ENCODE data around the gene GTPBP1.

GTPBP1 gene

DNA sequence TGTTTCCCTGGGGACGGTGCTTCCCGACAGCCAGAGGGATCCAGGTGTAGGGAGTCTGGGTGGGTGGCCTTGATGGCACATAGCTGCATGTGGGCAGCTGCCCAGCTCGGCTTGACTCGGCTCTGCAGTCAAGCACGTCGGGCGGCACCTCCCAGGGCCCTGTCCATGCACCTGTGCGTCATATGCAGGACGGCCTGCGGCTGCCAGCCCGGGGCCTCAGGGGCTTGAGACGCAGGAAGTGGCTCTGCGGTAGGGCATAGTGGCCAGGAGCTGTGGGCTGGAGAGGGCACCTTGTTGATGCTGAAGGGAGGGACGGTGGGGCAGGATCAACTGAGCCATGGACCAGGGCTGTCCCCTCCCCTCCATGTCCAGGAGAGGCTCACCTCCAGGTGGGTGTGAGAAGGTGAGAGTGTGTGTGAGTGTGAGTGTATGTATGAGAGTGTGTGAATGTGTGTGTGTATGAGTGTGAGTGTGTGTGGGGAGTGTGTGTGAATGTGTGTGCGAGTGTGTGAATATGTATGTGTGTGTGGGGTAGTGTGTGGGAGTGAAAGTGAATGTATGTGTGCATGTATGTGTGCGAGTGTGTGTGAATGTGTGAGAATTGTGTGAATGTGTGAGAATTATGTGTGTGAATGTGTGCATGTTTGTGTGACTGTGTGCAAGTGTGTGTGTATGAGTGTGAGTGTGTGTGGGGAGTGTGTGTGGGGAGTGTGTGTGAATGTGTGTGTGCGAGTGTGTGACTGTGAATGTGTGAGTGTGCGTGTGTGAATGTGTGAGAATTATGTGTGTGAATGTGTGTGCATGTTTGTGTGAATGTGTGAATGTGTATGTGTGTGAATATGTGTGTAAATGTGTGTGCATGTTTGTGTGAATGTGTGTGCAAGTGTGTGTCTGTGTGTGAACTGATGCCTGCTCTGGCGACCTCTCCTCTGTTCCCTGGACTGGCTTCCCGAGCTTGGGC lies 55.7 kb downstream of the GTPBP1 start:
- DNase-seq (ENCODE audit: low read depth) = no peak

DNA sequence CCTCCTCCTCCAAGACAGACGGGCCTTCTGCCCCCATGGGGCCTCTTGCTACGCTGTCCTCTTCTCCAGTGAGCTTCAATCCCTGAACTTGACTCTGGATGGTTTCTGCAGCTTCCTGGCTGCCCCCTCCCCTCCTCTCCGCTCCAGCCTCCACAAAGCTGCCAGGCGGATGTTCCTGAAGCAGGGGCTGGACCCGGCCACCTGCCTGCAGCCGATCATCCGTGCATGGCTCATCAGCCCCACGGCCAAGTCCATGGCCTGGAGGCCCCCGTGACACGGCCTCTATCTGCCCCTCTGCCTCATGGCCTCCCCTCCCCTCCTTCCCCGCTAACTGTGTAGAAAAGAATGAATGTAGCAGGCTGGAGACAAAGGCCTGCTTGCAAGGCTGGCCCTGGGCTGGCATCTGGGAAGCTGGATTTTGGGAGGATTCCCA lies 56.8 kb downstream of the GTPBP1 start:
- no peak for DNase-seq (ENCODE audit: low read depth)

DNA sequence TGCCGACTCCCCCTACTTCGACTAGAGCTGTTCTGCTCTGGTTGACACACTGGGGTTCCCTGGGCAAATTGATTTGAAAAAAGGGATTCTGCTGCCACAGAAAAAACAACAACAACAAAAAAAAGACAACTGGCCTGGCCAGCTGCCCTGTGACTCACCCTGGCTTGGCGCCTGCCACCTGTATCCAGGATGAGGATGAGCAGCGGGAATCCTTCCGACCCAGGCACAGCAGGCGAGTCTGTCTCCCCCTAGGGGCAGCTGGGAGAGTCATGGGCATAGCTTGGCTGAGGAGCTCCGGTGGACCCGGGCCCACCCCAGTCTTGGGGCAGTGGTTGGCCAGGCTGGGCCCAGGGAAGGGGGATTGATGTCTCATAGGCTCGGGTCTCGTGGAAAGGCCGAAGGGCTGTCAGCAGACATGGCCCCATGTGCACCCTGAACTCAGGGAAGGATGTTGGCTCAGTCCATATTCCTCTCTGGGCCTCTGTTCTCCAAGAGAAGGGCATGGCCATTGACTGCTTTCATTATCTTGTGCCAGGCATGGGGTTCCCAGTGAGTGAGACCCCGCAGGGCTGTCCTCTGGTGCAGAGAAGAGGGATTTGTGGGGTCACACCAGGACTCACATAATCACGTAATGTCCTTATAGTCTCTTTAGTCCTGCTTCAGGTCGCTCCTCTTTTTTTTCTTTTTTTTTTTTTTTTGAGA lies 60.5 kb downstream of the GTPBP1 start:
- DNase-seq (ENCODE audit: low read depth) = no peak

DNA sequence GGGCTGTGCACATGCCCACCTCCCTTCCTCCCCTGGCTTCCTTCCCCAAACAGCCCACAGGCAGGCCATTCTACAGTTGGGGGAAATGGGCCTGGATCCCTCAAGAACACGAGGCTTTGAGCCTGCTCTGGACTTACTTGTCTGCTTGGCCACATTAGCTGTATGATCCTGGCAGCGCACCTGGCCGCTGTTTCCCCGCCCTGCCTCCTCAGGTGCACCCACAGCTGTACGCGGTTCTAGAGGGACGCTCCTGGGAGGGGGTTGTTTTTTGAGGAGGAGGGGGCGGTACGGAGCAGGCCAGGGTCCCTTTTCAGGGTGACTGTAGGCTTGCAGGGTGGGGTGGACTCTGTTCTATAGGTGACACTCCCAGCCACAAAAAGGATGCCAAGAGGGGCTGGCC lies 61.6 kb downstream of the GTPBP1 start:
- DNase-seq (ENCODE audit: low read depth) = no peak

DNA sequence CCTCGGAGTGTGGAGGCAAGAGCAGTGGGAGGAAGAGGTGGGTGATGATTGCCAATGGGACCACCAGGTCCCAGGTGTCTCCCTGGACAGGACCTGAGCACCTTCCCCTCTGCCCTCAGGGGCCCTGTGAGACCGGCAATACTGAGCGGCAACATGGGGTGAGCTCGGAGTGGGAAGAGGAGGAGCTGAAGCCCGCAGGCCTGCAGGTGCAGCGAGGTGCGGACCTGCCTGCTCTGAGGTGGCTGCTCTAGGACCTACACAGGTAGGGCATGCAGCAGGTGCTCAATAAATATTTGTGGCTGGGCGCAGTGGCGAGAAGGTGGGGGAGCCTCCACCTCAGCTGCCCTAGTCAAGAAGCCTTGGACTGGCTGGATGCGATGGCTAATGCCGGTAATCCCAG lies 62.3 kb downstream of the GTPBP1 start:
- DNase-seq (ENCODE audit: low read depth) = no peak

DNA sequence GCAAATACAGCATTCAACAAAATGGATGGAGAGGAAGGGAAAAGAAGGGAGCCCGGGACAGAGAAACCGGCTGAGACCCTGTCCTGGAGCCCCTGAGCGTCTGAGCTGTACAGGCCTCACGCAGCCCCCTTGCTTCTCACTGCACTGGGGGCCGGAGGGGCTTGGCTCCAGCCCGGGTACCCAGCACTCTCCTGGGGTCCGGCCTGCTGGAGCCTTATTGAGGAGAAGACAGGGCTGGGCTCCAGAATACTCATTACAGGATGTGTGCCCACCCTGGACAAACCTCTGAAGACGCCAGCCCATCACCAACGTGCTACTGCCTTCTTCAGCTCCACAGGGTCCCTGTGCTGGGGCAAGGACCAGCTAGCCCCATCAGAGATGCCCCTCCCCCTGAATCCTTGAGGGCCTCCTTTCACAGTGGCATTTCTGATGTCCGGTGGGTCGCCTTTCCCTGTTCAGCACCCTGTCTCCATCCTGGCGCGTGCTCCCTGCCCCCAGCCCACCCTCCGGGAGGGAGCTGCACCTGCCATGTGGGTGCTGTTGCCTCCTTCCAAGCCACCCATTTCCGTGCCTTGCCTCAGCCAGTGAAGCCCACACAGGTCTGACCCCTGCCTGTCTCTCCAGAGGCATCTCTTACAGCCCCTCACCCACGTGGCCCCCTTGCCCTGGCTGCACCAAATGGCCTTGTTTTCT lies 64.7 kb downstream of the GTPBP1 start:
- no peak for DNase-seq (ENCODE audit: low read depth)

DNA sequence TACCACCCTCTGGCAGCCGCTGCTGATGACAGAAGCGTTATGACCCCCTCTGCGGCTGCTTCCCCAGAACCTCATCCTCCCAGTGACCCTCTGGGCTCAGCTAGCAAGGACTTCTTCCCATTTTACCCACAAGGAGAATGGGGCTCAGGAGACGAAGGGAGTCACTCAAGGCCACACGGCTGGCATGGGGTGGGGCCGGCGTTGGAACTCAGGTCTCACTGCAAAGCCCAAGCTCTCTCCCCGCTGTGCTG lies 66.8 kb downstream of the GTPBP1 start:
- DNase-seq (ENCODE audit: low read depth) = no peak

DNA sequence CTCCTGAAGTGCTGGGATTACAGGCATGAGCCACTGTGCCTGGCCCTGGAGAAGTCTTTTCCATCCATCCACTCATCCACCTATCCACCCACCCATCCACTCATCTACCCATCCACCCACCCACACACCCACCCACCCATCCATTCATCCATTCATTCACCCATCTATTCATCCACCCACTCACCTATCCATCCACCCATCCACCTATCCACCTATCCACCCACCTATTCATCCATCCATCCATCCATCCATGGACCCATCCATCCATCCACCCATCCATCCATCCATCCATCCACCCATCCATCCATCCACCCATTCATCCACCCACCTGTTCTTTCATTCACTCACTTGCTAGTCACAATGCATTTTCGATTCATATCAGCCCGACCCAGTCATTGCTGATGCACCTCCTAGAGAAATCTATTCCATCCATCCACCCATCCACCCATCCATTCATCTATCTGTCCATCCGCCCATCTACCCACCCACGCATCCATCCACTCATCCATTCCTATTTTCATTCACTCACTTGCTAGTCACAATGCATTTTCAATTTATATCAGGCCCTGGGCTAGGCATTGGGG lies 67.7 kb downstream of the GTPBP1 start:
- no peak for DNase-seq (ENCODE audit: low read depth)

DNA sequence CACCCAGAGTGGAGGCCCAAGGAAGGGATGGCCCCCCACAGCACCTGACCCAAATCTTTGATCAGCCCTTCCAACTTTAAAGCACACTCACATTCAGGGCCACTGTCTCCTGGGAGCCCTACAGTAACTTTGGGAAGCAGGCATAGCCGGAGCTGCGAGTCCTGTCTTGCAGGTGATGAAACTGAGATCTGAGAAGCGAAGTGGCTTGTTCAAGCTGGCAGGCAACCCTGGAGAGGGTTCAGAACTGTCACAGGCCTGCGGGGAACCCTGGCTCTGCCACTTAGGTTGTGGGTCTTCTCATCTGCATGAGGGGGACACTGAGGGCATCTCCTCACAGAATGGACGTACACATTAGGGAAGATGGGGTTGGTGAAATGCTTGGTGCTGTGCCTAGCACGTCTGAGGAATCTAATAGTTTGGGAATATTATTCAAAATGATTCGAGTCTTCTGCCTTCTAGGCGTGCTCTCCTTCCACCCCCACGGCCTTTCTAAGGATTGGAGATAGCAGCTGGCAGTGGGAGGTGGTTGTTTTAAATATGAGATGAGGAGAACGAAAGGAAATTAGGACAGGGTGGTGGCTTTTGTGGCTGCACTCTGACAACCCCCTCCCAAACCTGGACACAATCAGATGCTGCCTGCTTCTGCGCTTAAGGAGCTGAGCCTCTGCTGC lies 68.9 kb downstream of the GTPBP1 start:
- DNase-seq (ENCODE audit: low read depth) = no peak

DNA sequence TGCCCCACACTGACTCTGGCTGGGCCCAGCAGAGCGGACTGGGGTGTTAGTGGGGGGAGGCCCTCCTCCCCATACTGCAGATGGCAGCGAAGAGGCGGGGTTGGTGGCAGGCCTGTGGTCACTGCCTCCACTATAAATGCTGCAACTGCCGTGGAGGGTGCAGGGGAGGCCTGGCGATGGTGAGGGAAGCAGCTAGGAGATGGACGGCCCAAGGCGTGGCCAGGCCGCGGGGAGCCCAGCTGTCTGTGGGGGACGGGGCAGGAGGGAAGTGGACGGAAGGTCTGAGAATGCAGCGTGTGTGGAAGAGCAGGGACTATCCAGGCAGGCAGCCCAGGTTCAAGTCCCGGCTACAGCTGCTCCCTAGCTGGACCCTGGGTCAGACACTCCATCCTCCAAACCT lies 69.9 kb downstream of the GTPBP1 start:
- DNase-seq (ENCODE audit: low read depth) = no peak

DNA sequence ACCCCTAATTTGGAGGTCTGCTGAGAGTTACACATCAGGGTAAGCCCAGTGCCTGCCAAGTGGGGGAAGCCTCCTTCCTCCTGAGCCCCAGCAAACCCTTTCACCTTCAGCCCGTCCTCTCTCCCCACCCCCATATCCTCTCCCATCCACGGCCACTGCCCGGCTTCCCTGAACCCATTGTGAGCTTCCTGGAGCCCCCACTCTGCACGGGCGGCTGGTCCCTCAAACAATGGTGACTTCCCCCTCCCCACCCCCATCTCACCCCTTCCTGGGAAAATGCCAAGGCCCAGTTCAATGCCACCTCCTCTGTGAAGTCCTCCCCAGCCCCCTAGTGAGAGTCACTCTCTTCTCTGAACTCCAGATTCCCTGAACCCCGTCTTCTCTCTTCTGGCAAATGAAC lies 70.3 kb downstream of the GTPBP1 start:
- no peak for DNase-seq (ENCODE audit: low read depth)

DNA sequence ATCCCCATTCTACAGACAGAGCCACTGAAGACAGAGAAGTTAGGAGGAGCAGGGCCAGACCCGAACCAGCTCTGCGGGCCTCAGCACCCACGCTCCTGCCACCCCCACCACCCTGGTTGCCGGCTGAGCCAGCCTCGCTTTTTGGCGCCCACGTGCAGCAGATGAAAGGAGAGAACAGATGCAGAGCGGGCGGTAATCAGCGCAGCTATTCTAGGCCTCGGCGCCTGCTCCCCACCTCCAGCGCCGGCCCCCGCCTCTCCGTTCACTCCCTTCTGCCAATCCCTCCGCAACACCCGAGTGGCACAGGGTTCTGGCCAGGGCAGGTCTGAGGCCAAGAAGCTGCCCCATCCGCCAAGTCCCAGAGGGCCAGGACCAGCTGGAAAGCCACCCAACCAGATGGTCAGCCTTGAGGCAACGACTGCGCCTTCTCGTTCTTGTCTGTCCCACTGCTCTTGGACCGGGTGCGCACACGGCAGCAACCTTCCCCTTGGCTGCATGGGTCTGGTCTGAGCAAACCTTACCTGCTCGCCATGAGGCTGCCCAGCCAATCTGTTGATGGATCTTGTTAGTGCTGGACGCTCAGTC lies 71.4 kb downstream of the GTPBP1 start:
- DNase-seq (ENCODE audit: low read depth) = no peak

DNA sequence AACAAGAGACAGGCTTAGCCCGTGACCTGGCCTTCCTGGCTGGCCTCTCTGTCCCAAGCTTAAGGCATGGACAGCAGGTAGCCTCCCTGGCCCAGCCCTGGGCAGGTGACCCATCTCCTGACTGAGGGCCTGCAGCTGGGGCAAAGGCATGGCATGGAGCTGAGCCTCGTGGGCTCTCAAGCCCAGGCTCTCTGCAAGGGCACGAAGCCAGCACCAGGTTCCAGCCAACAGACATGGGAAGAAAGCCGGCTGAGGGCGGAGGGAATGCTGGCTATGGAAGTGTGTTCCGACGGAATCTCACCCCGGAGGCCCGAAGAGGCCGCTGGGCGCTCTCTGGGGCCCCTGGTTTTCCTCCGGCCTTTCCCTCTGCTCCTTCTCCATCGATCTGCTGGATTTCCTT lies 75.3 kb downstream of the GTPBP1 start:
- DNase-seq (ENCODE audit: low read depth) = no peak

DNA sequence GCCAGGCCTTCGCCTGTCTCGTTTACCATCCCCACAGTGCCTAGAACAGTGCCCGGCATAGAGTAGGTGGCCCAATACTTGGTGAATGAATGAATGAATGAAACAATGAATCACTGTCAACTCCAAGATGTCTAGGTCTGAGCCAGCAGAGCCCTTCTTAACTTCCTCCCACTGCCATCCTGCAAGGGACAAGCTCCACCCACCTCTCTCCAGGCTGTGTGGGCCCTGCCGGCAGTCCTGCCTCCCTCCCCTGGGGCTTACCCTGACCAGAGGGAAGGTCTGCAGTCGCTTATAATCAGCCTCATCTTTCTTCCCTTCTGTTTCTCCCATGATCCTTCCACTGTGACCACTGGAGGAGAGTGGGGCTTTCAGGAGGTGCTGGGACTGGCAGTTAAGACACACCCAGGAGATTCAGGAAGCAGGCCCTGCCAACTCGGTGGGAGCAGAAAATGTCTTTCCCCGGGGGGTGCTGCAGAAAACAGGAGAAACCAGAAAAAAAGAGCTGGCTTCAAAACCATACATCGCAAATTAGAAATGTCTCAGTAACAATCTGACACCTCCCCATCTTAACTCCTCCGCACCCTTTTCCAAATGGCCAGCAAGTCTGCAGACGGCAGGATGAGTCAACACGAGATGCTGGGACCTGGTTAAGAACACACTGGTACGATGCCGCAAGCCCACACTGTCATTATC lies 76.8 kb downstream of the GTPBP1 start:
- no peak for DNase-seq (ENCODE audit: low read depth)

Data from stimulated activated CD8-positive, alpha-beta memory T cell treated with anti-CD3 and anti-CD28 coated beads, Interleukin-12 subunit alpha, Interleukin-12 subunit beta, amount 100 ng/mL, for 4 hours (primary cell).